Ovary (tissue), 9 donors: ENCODE results near the gene SFTPB. TPM values are rescaled to one million over a fixed set of nuclear protein-coding genes. Genes with fewer than 3 reads are reported as not detected.

ENCODE experiments used
- DNase-seq, 5 donors: peaks; one replicate each; pipeline ENCODE4 v3.0.0-alpha.2; 2019 to 2020
- H3K27ac ChIP-seq, 2 donors: fragments of 200-600 bp; one replicate each; pipeline versions ENCODE4 v1.5.1 to v1.8.0; 2019 to 2022
- H3K27me3 ChIP-seq: fragments of 200-600 bp; one replicate; pipeline ENCODE4 v1.8.0; 2022
- H3K36me3 ChIP-seq: fragments of 200-600 bp; sonication (generic); one replicate; pipeline ENCODE4 v1.5.1; 2019
- H3K4me1 ChIP-seq: one replicate; pipeline ENCODE4 v1.8.1; 2013; ENCODE audit warnings: mild to moderate bottlenecking, moderate library complexity; ENCODE audit not compliant: insufficient read depth
- H3K4me3 ChIP-seq: fragments of 200-600 bp; sonication (generic); one replicate; pipeline ENCODE4 v1.5.1; 2017
- H3K9me3 ChIP-seq, 2 donors: fragments of 200-600 bp in 1 of 2; sonication (generic) in 1 of 2; one replicate each; pipeline versions ENCODE4 v1.5.1 to v1.8.1; 2013 to 2019; ENCODE audit warnings: mild to moderate bottlenecking in 1 of 2, moderate library complexity in 1 of 2
- EP300 ChIP-seq: sonication (generic); formaldehyde crosslinking; IDR thresholded peaks from one replicate; pipeline ENCODE4 v1.6.1; 2017; ENCODE audit warnings: antibody characterized with exemption
- POLR2A ChIP-seq: fragments of 450-650 bp; IDR thresholded peaks from one replicate; pipeline ENCODE4 v1.6.1; 2017; ENCODE audit warnings: antibody characterized with exemption, mild to moderate bottlenecking, moderate library complexity
- WGBS, 3 donors: extraction: QIAGEN DNeasy Blood & Tissue Kit in 1 of 3; methylation state at CpG; one replicate each; pipeline versions ENCODE4 v1.1.5 to v1.1.7; 2013 to 2017; 5-methylcytosine and 5-hydroxymethylcytosine counted together
- intact Hi-C, 4 donors: fragments of 100-400 bp; cut with DNase I; formaldehyde crosslinking; loops; one replicate each; pipeline versions ENCODE4 v1.11.0 to v1.15.1; 2022 to 2023
- polyA plus RNA-seq, 2 donors: library from polyadenylated mRNA; stranded (reverse); fragments of 200-250 nt in 1 of 2; fragments of 350-450 nt in 1 of 2; fragmentation: Illumina TruSeq in 1 of 2; extraction: RNeasy Lipid Tissue Mini Kit (QIAGEN cat#74804) in 1 of 2; gene quantifications; one replicate each; pipeline ENCODE4 v1.2.3, GENCODE V29; 2013 to 2014
- total RNA-seq, 7 donors: library from RNA; depleted of rRNA in 2 of 7; stranded (reverse); fragments of >200 nt in 2 of 7; fragmentation: NEBNext Ultra II Directional in 3 of 7; extraction: Animal tissue kit (Norgen Biotek cat#: 25700) in 3 of 7; gene quantifications; one replicate each; pipeline versions ENCODE4 v1.1.0 to v1.2.4, GENCODE V29; 2016 to 2023
- TF ChIP-seq, protein P1 (sequence below), 3 donors: fragments of 450-650 bp in 2 of 3; fragments of 200-600 bp in 1 of 3; IDR thresholded peaks; one replicate each; pipeline versions ENCODE4 v1.5.1 to v1.8.0; 2016 to 2022; ENCODE audit warnings: antibody characterized with exemption in 3 of 3, mild to moderate bottlenecking in 1 of 3
- donor health status: DM: no; HTN: no; CAD: no; lungs with moderate emphysema.
- donor health status: DM: no; HTN: no; CAD: no.
- donor health status: Bipolar disorder and iron deficiency.
- donor health status: DM: yes; HTN: yes; CAD: no.
- donor health status: DM: no; HTN: no; CAD: no.
- donor health status: DM: yes; HTN: yes; CAD: no.

The SFTPB gene
- total and polyA plus RNA-seq, 9 donors: 0.27 to 15.4 (median 1.0) TPM; not detected in 2

GRCh38 chr2:85694052-85695025 lies 26.3 kb upstream of the SFTPB start, which contains the start of gene GNLY:
TSS of gene GNLY (plus strand) at chr2:85694358. CDS start at chr2:85694419, 61 bp downstream.
- 92 to 94% (median 92%) methylated on average over 15 of the region's 15 CpGs for WGBS, 3 donors
- H3K4me1 ChIP-seq: no peaks in the 10 kb centered on the region
- intact Hi-C loops: no loop called here
- no peak for DNase-seq
- no peak within 1 kb of the TSS for H3K4me3 ChIP-seq
- no peak within 1 kb of the TSS for H3K27ac ChIP-seq
- no peaks in the 10 kb centered on the region for H3K36me3 ChIP-seq
- no peaks in the 10 kb centered on the region for H3K27me3 ChIP-seq
- no peaks in the 10 kb centered on the region for H3K9me3 ChIP-seq
- no peak for TF ChIP-seq POLR2A
- TF ChIP-seq, protein P1, sequence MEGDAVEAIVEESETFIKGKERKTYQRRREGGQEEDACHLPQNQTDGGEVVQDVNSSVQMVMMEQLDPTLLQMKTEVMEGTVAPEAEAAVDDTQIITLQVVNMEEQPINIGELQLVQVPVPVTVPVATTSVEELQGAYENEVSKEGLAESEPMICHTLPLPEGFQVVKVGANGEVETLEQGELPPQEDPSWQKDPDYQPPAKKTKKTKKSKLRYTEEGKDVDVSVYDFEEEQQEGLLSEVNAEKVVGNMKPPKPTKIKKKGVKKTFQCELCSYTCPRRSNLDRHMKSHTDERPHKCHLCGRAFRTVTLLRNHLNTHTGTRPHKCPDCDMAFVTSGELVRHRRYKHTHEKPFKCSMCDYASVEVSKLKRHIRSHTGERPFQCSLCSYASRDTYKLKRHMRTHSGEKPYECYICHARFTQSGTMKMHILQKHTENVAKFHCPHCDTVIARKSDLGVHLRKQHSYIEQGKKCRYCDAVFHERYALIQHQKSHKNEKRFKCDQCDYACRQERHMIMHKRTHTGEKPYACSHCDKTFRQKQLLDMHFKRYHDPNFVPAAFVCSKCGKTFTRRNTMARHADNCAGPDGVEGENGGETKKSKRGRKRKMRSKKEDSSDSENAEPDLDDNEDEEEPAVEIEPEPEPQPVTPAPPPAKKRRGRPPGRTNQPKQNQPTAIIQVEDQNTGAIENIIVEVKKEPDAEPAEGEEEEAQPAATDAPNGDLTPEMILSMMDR (IDR thresholded peaks at IDR 0.05): no peak
- no peak for TF ChIP-seq EP300

DNA sequence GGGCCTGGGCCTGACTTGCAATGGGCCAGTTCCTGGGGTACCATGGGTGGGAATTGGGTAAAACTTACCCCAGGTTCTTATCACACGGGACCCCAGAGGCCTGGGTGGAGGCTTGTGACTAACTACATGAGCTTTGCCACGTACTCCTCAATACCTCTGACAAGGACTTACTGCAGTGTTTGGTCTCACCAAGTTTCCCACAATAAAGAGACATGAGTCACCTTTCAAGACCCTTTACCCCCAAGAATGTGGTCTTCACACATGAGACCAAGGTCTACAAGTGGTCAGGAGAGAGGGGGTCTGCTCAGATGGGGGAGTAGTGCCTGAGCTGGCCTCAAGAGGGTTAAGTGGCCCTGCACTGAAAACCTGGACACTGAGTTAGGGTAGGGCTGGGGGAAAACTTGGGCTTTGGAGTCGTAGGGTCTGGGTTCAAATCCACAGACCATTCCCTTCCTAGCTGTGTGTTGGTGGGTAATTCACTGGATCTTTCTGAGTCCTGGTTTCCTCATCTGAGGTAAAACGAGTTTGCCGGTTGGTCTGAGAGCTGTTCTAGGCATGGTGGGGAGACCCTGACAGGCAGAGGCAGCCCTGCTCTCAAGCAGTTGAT lies 24.1 kb upstream of the SFTPB start:
- Histone ChIP-seq H3K36me3 (no peaks in the 10 kb centered on the region), H3K4me3 (no peak overlapping the region), H3K27ac (no peak overlapping the region), H3K27me3 (no peaks in the 10 kb centered on the region), H3K9me3 (no peaks in the 10 kb centered on the region), H3K4me1 (no peaks in the 10 kb centered on the region)
- 86 to 89% (median 86%) methylated on average over 5 of the region's 5 CpGs for WGBS, 3 donors
- DNase-seq: no peak
- TF ChIP-seq EP300 (no peak), POLR2A (no peak)
- TF ChIP-seq, protein P1 (IDR thresholded peaks at IDR 0.05): no peak
- intact Hi-C loops: no loop called here

DNA sequence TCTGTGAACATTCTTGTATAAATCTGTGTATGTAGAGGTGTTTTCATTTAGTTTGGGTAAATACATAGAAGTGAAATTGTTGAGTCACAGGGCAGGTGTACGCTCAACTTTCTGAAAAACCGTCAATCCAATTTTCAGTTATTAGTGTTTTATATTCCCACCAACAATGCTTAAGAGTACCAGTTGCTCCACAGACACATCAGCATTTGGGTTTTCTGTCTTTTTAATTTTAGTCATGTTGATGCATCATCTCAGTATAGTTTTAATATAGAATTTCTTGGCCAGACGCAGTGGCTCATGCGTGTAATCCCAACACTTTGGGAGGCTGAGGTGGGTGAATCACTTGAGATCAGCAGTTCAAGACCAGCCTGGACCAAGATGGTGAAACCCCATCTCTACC lies 22.9 kb upstream of the SFTPB start:
- no peak for TF ChIP-seq POLR2A
- TF ChIP-seq, protein P1 (IDR thresholded peaks at IDR 0.05): no peak
- Histone ChIP-seq H3K9me3 (no peaks in the 10 kb centered on the region), H3K4me3 (no peak overlapping the region), H3K27me3 (no peaks in the 10 kb centered on the region), H3K27ac (no peak overlapping the region), H3K36me3 (no peaks in the 10 kb centered on the region), H3K4me1 (no peaks in the 10 kb centered on the region)
- intact Hi-C loops: no loop called here
- whole genome bisulfite sequencing, 3 donors: 89 to 95% (median 91%) methylated on average over 4 of the region's 4 CpGs
- no peak for DNase-seq

DNA sequence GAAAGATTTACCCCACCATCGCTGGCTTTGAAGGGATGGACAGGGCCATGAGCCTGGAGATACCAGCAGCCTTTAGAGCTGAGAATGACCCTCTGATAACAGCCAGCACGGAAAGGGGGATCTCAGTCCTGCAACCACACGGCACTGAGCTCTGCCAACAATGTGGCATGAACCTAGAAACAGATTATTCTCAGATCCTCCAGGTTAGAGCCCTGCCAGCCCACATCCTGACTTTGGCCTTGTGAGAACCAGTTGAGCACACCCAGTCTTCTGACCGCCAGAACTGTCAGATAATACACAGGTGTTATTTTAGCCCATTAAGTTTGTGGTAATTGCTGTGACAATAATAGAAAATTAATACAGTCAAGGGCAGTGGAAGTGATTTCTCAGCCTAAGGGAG lies 16.8 kb upstream of the SFTPB start:
- intact Hi-C loops: no loop called here
- 71 to 82% (median 76%) methylated on average over 4 of the region's 4 CpGs for WGBS, 3 donors
- H3K4me3 ChIP-seq: no peak overlapping the region
- no peaks in the 10 kb centered on the region for H3K9me3 ChIP-seq
- no peaks in the 10 kb centered on the region for H3K4me1 ChIP-seq
- no peak for DNase-seq
- TF ChIP-seq POLR2A: no peak
- TF ChIP-seq, protein P1 (IDR thresholded peaks at IDR 0.05): no peak
- no peak for TF ChIP-seq EP300
- H3K27ac ChIP-seq: no peak overlapping the region
- no peaks in the 10 kb centered on the region for H3K36me3 ChIP-seq
- no peaks in the 10 kb centered on the region for H3K27me3 ChIP-seq
